Ovary (tissue), 9 donors: Measurements from ENCODE around the gene PLEKHA7. TPM values are rescaled to one million over a fixed set of nuclear protein-coding genes. Genes with fewer than 3 reads are reported as not detected.

ENCODE experiments used
- DNase-seq, 5 donors: peaks; one replicate each; pipeline ENCODE4 v3.0.0-alpha.2; 2019 to 2020
- H3K27ac ChIP-seq, 2 donors: fragments of 200-600 bp; one replicate each; pipeline versions ENCODE4 v1.5.1 to v1.8.0; 2019 to 2022
- H3K27me3 ChIP-seq: fragments of 200-600 bp; one replicate; pipeline ENCODE4 v1.8.0; 2022
- H3K36me3 ChIP-seq: fragments of 200-600 bp; sonication (generic); one replicate; pipeline ENCODE4 v1.5.1; 2019
- H3K4me1 ChIP-seq: one replicate; pipeline ENCODE4 v1.8.1; 2013; ENCODE audit warnings: mild to moderate bottlenecking, moderate library complexity; ENCODE audit not compliant: insufficient read depth
- H3K4me3 ChIP-seq: fragments of 200-600 bp; sonication (generic); one replicate; pipeline ENCODE4 v1.5.1; 2017
- H3K9me3 ChIP-seq, 2 donors: fragments of 200-600 bp in 1 of 2; sonication (generic) in 1 of 2; one replicate each; pipeline versions ENCODE4 v1.5.1 to v1.8.1; 2013 to 2019; ENCODE audit warnings: mild to moderate bottlenecking in 1 of 2, moderate library complexity in 1 of 2
- EP300 ChIP-seq: sonication (generic); formaldehyde crosslinking; IDR thresholded peaks from one replicate; pipeline ENCODE4 v1.6.1; 2017; ENCODE audit warnings: antibody characterized with exemption
- POLR2A ChIP-seq: fragments of 450-650 bp; IDR thresholded peaks from one replicate; pipeline ENCODE4 v1.6.1; 2017; ENCODE audit warnings: antibody characterized with exemption, mild to moderate bottlenecking, moderate library complexity
- WGBS, 3 donors: extraction: QIAGEN DNeasy Blood & Tissue Kit in 1 of 3; methylation state at CpG; one replicate each; pipeline versions ENCODE4 v1.1.5 to v1.1.7; 2013 to 2017; 5-methylcytosine and 5-hydroxymethylcytosine counted together
- intact Hi-C, 4 donors: fragments of 100-400 bp; cut with DNase I; formaldehyde crosslinking; loops; one replicate each; pipeline versions ENCODE4 v1.11.0 to v1.15.1; 2022 to 2023
- polyA plus RNA-seq, 2 donors: library from polyadenylated mRNA; stranded (reverse); fragments of 200-250 nt in 1 of 2; fragments of 350-450 nt in 1 of 2; fragmentation: Illumina TruSeq in 1 of 2; extraction: RNeasy Lipid Tissue Mini Kit (QIAGEN cat#74804) in 1 of 2; gene quantifications; one replicate each; pipeline ENCODE4 v1.2.3, GENCODE V29; 2013 to 2014
- total RNA-seq, 7 donors: library from RNA; depleted of rRNA in 2 of 7; stranded (reverse); fragments of >200 nt in 2 of 7; fragmentation: NEBNext Ultra II Directional in 3 of 7; extraction: Animal tissue kit (Norgen Biotek cat#: 25700) in 3 of 7; gene quantifications; one replicate each; pipeline versions ENCODE4 v1.1.0 to v1.2.4, GENCODE V29; 2016 to 2023
- TF ChIP-seq, protein P1 (sequence below), 3 donors: fragments of 450-650 bp in 2 of 3; fragments of 200-600 bp in 1 of 3; IDR thresholded peaks; one replicate each; pipeline versions ENCODE4 v1.5.1 to v1.8.0; 2016 to 2022; ENCODE audit warnings: antibody characterized with exemption in 3 of 3, mild to moderate bottlenecking in 1 of 3
- donor health status: DM: no; HTN: no; CAD: no; lungs with moderate emphysema.
- donor health status: DM: no; HTN: no; CAD: no.
- donor health status: Bipolar disorder and iron deficiency.
- donor health status: DM: yes; HTN: yes; CAD: no.
- donor health status: DM: no; HTN: no; CAD: no.
- donor health status: DM: yes; HTN: yes; CAD: no.

PLEKHA7 gene
- total and polyA plus RNA-seq, 9 donors, result 9.6 to 29.5 (median 15.9) TPM

GRCh38 chr11:16763746-16764145 is 250.5 kb downstream of the PLEKHA7 start:
- Histone ChIP-seq H3K27ac (no peak overlapping the region), H3K36me3 (no peaks in the 10 kb centered on the region), H3K27me3 (no peaks in the 10 kb centered on the region), H3K9me3 (no peaks in the 10 kb centered on the region), H3K4me1 (no peaks in the 10 kb centered on the region), H3K4me3 (no peak overlapping the region)
- intact Hi-C loops, result no loop called here
- WGBS, 3 donors, result 92 to 96% (median 96%) methylated on average over 1 of the region's 1 CpG
- no peak for TF ChIP-seq EP300
- DNase-seq, result no peak

GRCh38 chr11:16759857-16760508 is 254.2 kb downstream of the PLEKHA7 start:
- Histone ChIP-seq H3K4me1 (no peaks in the 10 kb centered on the region), H3K9me3 (no peaks in the 10 kb centered on the region), H3K4me3 (no peak overlapping the region), H3K27me3 (no peaks in the 10 kb centered on the region), H3K36me3 (no peaks in the 10 kb centered on the region), H3K27ac (no peak overlapping the region)
- intact Hi-C loops, result no loop called here
- TF ChIP-seq POLR2A, result no peak
- TF ChIP-seq, protein P1, sequence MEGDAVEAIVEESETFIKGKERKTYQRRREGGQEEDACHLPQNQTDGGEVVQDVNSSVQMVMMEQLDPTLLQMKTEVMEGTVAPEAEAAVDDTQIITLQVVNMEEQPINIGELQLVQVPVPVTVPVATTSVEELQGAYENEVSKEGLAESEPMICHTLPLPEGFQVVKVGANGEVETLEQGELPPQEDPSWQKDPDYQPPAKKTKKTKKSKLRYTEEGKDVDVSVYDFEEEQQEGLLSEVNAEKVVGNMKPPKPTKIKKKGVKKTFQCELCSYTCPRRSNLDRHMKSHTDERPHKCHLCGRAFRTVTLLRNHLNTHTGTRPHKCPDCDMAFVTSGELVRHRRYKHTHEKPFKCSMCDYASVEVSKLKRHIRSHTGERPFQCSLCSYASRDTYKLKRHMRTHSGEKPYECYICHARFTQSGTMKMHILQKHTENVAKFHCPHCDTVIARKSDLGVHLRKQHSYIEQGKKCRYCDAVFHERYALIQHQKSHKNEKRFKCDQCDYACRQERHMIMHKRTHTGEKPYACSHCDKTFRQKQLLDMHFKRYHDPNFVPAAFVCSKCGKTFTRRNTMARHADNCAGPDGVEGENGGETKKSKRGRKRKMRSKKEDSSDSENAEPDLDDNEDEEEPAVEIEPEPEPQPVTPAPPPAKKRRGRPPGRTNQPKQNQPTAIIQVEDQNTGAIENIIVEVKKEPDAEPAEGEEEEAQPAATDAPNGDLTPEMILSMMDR (IDR thresholded peaks at IDR 0.05), result no peak
- no peak for TF ChIP-seq EP300
- 65 to 73% (median 67%) methylated on average over 8 of the region's 8 CpGs for WGBS, 3 donors
- no peak for DNase-seq

- no peaks in the 10 kb centered on the region for H3K9me3 ChIP-seq
- TF ChIP-seq EP300 (no peak), POLR2A (no peak)
- TF ChIP-seq, protein P1 (IDR thresholded peaks at IDR 0.05), result no peak
- no peaks in the 10 kb centered on the region for H3K36me3 ChIP-seq
- H3K4me3 ChIP-seq, result no peak overlapping the region
- no peaks in the 10 kb centered on the region for H3K27me3 ChIP-seq
- H3K4me1 ChIP-seq, result no peaks in the 10 kb centered on the region
- 84 to 87% (median 87%) methylated on average over 4 of the region's 4 CpGs for WGBS, 3 donors
- H3K27ac ChIP-seq, result no peak overlapping the region
- no peak for DNase-seq
- intact Hi-C loops, result no loop called here
Observed at GRCh38 chr11:16758382-16759024, 255.7 kb downstream of the PLEKHA7 start.

DNA sequence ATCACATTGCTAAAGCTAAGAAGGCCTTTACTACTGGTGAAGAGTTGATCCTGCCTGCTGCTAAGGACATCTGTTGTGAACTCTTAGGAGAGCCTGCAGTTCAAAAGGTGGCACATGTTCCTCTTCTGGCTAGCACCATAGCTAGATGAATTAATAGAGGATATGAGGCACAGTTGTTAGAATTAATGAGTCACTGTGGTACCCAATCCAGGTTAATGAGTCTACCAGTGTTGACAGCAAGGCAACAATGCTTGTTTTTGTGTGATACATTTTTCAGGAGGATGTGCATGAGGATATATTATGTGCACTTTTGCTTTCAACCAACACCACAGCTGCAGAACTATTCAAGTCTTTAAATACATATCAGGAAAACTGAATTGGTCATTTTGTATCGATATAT is 263.8 kb downstream of the PLEKHA7 start:
- TF ChIP-seq EP300 (no peak), POLR2A (no peak)
- TF ChIP-seq, protein P1 (IDR thresholded peaks at IDR 0.05), result no peak
- Histone ChIP-seq H3K27me3 (no peaks in the 10 kb centered on the region), H3K4me1 (no peaks in the 10 kb centered on the region), H3K27ac (no peak overlapping the region), H3K9me3 (no peaks in the 10 kb centered on the region), H3K4me3 (no peak overlapping the region), H3K36me3 (no peaks in the 10 kb centered on the region)
- DNase-seq, result no peak
- intact Hi-C loops, result no loop called here
- WGBS, 3 donors, result 30 to 98% (median 88%) methylated on average over 1 of the region's 1 CpG

GRCh38 chr11:16749666-16750065 is 264.5 kb downstream of the PLEKHA7 start:
- Histone ChIP-seq H3K36me3 (no peaks in the 10 kb centered on the region), H3K4me1 (no peaks in the 10 kb centered on the region), H3K27me3 (no peaks in the 10 kb centered on the region), H3K9me3 (no peaks in the 10 kb centered on the region), H3K4me3 (no peak overlapping the region), H3K27ac (no peak overlapping the region)
- DNase-seq, result no peak
- TF ChIP-seq EP300, result no peak
- TF ChIP-seq POLR2A, result no peak
- TF ChIP-seq, protein P1 (IDR thresholded peaks at IDR 0.05), result no peak
- intact Hi-C loops, result no loop called here
- WGBS, 3 donors, result 55 to 60% (median 58%) methylated on average over 2 of the region's 2 CpGs
